Stomach (tissue), 4 donors: ENCODE data around the gene LRRC4C.

Experiments
- CTCF ChIP-seq, 7 experiments: fragments of 450-650 bp in 4 of 7; fragments of 200-600 bp in 3 of 7; sonication (generic) in 3 of 7; IDR thresholded peaks; one replicate each; pipeline ENCODE4 v1.5.1; 2016 to 2019; ENCODE audit warnings: antibody characterized with exemption in 7 of 7, control low read depth in 2 of 7, mild to moderate bottlenecking in 1 of 7
- POLR2A ChIP-seq, 4 donors: fragments of 450-650 bp; IDR thresholded peaks; one replicate each; pipeline ENCODE4 v1.6.1; 2016; ENCODE audit warnings: antibody characterized with exemption in 4 of 4, control low read depth in 2 of 4, mild to moderate bottlenecking in 1 of 4, moderate library complexity in 1 of 4

- no peak for TF ChIP-seq POLR2A (IDR thresholded peaks at IDR 0.05)
- no peak for TF ChIP-seq CTCF (IDR thresholded peaks at IDR 0.05)
Observed at GRCh38 chr11:40952479-40952878, 507.0 kb downstream of the LRRC4C start.
